K562 (cell line): ENCODE measurements around the gene GRIK3. TPM values are rescaled to one million over a fixed set of nuclear protein-coding genes. Genes with fewer than 3 reads are reported as not detected.

Experiments used
- MLX ChIP-seq, 2 experiments: fragments of 450-650 bp in 1 of 2; sonication (generic) in 1 of 2; formaldehyde crosslinking; conservative IDR thresholded peaks; 2 replicates each; pipeline versions ENCODE4 v1.4.0 to v1.8.1; 2020 to 2022; ENCODE audit warnings: mild to moderate bottlenecking in 1 of 2, missing genetic modification reagents in 1 of 2
- MYNN ChIP-seq, 2 experiments: sonication (generic); formaldehyde crosslinking in 1 of 2; IDR thresholded peaks; 2 replicates each; pipeline versions ENCODE4 v1.5.0 to v1.6.1; 2016 to 2020; ENCODE audit warnings: antibody characterized with exemption in 1 of 2, missing genetic modification reagents in 1 of 2
- NEUROD1 ChIP-seq: fragments of 150-350 bp; IDR thresholded peaks from 2 replicates; pipeline ENCODE4 v1.6.1; 2014; ENCODE audit warnings: borderline replicate concordance, low read length, low read depth; ENCODE audit not compliant: partially characterized antibody
- NR2C1 ChIP-seq, 2 experiments: fragments of 450-650 bp; IDR thresholded peaks; 2 replicates each; pipeline ENCODE4 v1.6.1; 2017; ENCODE audit warnings: mild to moderate bottlenecking in 2 of 2, antibody characterized with exemption in 1 of 2, inconsistent platforms in 1 of 2, missing compliant biosample characterization in 1 of 2, missing genetic modification characterization in 1 of 2
- TBL1XR1 ChIP-seq, 2 experiments: IDR thresholded peaks; 2 replicates each; pipeline ENCODE4 v1.6.1; 2012; ENCODE audit warnings: improper control_type of control experiment in 2 of 2, low read length in 2 of 2, mild to moderate bottlenecking in 1 of 2
- ZNF407 ChIP-seq: fragments of 450-650 bp; IDR thresholded peaks from 2 replicates; pipeline ENCODE4 v1.6.1; 2016; ENCODE audit warnings: low read depth
- polyA plus RNA-seq, 8 experiments: library from polyadenylated mRNA; depleted of rRNA in 4 of 8; stranded (reverse) in 5 of 8; unstranded in 3 of 8; fragments of >200 nt; fragmentation: Nextera tagmentation in 2 of 8; fragmentation: Illumina TruSeq in 1 of 8; extraction: Ambion mirVana in 2 of 8; extraction: Trizol in 1 of 8; gene quantifications; 2 replicates each; pipeline versions ENCODE4 v1.2.1 to v1.2.3, GENCODE V29; 2011 to 2014; ENCODE audit warnings: inconsistent platforms in 1 of 8, missing spikeins in 1 of 8
- total RNA-seq, 7 experiments: library from RNA; depleted of rRNA in 6 of 7; stranded (reverse); fragments of >200 nt in 6 of 7; fragmentation: Illumina TruSeq in 2 of 7; extraction: Trizol in 2 of 7; gene quantifications; 2 replicates each; pipeline versions ENCODE4 v1.2.1 to v1.2.3, GENCODE V29; 2011 to 2021; ENCODE audit warnings: low replicate concordance in 1 of 7

GRIK3 gene
- total and polyA plus RNA-seq, 9 of the 15 experiments (the other 6 are each of a cell fraction or from before 2014, with no cell fraction given) = not detected

GRCh38 chr1:36951761-36952160 lies 82.6 kb downstream of the GRIK3 start (continued):
- TF ChIP-seq ZNF407 = no peak
- no peak for TF ChIP-seq MLX (CRISPR knock-in tag; conservative IDR thresholded peaks at IDR 0.05)
- TF ChIP-seq NEUROD1 = no peak
- no peak for TF ChIP-seq TBL1XR1 (IDR thresholded peaks at IDR 0.05; ENCODE audit: low read length in 2 of 2)
- no peak for TF ChIP-seq MYNN (IDR thresholded peaks at IDR 0.05)
- no peak for TF ChIP-seq MYNN (CRISPR knock-in tag; IDR thresholded peaks at IDR 0.05)
- TF ChIP-seq NR2C1 (IDR thresholded peaks at IDR 0.05) = no peak
- no peak for TF ChIP-seq NR2C1 (tag; IDR thresholded peaks at IDR 0.05)
